Fibroblast of the conjunctiva (primary cell): Measurements from ENCODE around the gene SAA1.
"Not testable (repeated sequence)": the region's sequence is repeated elsewhere in the genome, so short reads cannot be mapped to it uniquely, and the experiment has no call there.

Source experiments
- DNase-seq: peaks from one replicate; pipeline ENCODE4 v3.0.0-alpha.2; 2010; ENCODE audit warnings: low read depth

Gene SAA1

GRCh38 chr11:18259259-18259658 is 6.8 kb upstream of the SAA1 start:
- DNase-seq = no peak

- no peak for DNase-seq
Observed at GRCh38 chr11:18261721-18262120, 4.3 kb upstream of the SAA1 start.

GRCh38 chr11:18262681-18263350 is 3.2 kb upstream of the SAA1 start:
- DNase-seq = not testable (repeated sequence)

GRCh38 chr11:18264035-18264434 is 2.0 kb upstream of the SAA1 start:
- no peak for DNase-seq

- no peak for DNase-seq
Observed at GRCh38 chr11:18264677-18265555, 1.1 kb upstream of the SAA1 start.

- DNase-seq = not testable (repeated sequence)
Observed at GRCh38 chr11:18267335-18268133, 1.5 kb downstream of the SAA1 start.

- DNase-seq = not testable (repeated sequence)
Observed at GRCh38 chr11:18269252-18269651, 3.2 kb downstream of the SAA1 start.

- DNase-seq = no peak
Observed at GRCh38 chr11:18270102-18270501, 4.0 kb downstream of the SAA1 start.

GRCh38 chr11:18271206-18271605 is 5.1 kb downstream of the SAA1 start:
- no peak for DNase-seq

GRCh38 chr11:18277565-18278271 is 11.7 kb downstream of the SAA1 start:
- DNase-seq = no peak

- DNase-seq = no peak
Observed at GRCh38 chr11:18280438-18281045, 14.5 kb downstream of the SAA1 start.

GRCh38 chr11:18282626-18283025 is 16.6 kb downstream of the SAA1 start:
- DNase-seq = no peak

GRCh38 chr11:18285841-18286240 is 19.8 kb downstream of the SAA1 start:
- DNase-seq = no peak

- DNase-seq = no peak
Observed at GRCh38 chr11:18288911-18289310, 22.8 kb downstream of the SAA1 start.

- DNase-seq = no peak
Observed at GRCh38 chr11:18294862-18295261, 28.8 kb downstream of the SAA1 start.

GRCh38 chr11:18295316-18295715 is 29.3 kb downstream of the SAA1 start:
- DNase-seq = no peak

GRCh38 chr11:18299721-18300120 is 33.7 kb downstream of the SAA1 start:
- DNase-seq = no peak

- DNase-seq = no peak
Observed at GRCh38 chr11:18304745-18305144, 38.7 kb downstream of the SAA1 start.

- no peak for DNase-seq
Observed at GRCh38 chr11:18307461-18308139, 41.5 kb downstream of the SAA1 start.

- DNase-seq = no peak
Observed at GRCh38 chr11:18308242-18308641, 42.2 kb downstream of the SAA1 start.

GRCh38 chr11:18309691-18310090 is 43.6 kb downstream of the SAA1 start:
- no peak for DNase-seq
